Measurements from ENCODE around the gene LCN2.

DNA sequence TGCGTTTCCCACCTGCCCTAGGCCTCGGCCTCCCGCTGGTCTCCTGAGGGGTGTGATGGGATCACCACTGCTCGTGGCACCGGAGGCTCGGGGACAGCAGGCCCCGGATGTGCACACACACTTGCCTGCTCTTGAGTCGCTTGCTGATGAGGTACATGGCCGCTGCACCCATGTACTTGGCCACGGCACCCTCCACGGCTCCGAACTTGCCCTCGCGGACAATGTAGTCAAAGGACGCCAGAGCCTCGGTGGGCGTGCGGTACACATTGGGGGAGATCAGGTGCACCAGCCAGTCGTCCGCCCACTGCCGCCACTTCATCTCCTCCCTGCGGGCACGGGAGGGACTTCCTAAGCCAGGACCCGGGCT is 26.5 kb upstream of the LCN2 start:
- TF ChIP-seq CTCF (IDR thresholded peaks at IDR 0.05) (no peak), POLR2A (IDR thresholded peaks at IDR 0.05) (no peak)
